ENCODE data around the gene UBE2H.
"Not testable (repeated sequence)": the region's sequence is repeated elsewhere in the genome, so short reads cannot be mapped to it uniquely, and the experiment has no call there.

The UBE2H gene

DNA sequence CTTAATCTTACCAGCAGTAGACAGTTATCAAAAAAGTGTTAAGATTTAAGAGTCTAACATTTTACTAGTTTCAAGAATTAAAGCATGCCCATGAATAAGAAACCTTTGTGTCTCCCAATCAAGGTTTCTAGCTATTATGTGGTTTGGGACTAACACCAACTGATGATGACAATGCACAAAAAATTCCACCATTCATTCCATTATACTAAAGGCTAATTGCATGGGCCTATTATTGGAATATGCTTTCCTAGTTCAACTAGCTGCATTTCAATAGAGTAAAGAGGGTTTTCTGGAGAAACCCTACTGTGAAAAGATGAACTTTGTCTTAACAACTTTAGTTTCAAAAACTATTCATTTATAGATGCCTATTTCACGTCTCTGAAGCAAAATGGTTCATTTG lies 44.6 kb downstream of the UBE2H start:
- no peak for DNase-seq (ENCODE audit: low spot score)

DNA sequence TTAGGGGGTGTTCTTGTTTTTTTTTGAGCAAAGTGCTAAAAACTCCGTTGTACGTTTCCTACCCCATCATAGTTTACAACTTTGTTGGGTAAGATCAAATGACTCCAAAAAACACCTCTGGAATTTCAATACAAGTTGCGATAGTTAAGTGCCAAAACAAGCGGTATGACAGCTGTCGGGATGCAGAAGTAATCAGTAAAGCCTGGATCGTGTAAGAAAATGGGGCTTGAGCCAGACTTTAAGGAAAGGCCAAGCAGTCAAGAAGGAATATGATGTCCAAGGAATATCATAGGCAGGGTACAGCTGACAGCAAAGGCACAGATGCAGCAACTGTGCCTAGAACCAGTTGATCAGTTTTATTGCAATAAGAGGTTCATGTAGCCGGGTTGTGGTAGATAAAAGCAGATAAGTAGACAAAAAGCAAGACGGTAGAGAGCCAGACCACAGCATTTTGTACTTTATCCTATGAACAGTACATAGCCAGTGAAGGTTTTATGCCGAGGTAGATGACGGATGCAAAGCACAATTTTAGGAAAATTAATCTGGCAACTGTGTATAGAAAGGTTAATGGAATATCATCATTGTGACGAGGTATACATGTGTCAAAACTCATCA lies 45.5 kb downstream of the UBE2H start:
- DNase-seq (ENCODE audit: low spot score), result no peak

DNA sequence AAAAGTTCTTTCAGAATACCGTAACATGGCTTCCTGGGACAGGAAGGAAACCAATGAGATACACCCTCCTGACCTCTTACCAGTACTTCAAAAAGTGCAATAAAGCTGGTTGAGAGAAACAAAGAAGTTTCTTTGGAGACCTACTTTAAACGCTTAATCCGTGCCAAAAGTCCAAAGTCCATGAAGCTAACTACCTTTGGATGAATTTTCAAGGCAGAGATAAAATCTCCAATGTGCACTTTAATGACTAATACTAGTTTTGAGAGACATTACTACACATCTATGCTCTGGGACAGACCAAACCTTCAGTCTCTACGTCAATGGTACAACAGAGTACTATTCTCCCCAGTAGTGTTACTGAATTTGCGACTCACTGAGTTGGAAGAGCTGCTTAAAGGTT lies 46.1 kb downstream of the UBE2H start:
- no peak for DNase-seq (ENCODE audit: low spot score)

DNA sequence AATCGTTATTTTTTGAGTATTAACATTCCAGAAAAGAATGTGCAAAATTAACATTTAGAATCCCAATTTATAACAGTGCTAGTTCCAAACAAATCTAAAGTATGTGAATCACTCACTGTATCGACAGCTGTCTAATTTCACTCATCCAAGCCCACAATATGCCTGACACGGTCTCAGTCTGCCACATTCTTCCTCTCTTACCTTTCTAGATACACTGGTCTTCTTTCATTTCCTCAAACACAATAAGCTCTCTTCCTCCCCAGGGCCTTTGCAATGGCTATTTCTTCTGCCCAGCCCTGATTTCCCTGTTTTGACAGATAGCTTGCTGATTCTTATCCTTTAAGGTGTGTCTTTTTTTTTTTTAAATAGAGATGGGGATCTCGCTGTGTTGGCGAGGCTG lies 48.8 kb downstream of the UBE2H start:
- DNase-seq (ENCODE audit: low spot score), result no peak

DNA sequence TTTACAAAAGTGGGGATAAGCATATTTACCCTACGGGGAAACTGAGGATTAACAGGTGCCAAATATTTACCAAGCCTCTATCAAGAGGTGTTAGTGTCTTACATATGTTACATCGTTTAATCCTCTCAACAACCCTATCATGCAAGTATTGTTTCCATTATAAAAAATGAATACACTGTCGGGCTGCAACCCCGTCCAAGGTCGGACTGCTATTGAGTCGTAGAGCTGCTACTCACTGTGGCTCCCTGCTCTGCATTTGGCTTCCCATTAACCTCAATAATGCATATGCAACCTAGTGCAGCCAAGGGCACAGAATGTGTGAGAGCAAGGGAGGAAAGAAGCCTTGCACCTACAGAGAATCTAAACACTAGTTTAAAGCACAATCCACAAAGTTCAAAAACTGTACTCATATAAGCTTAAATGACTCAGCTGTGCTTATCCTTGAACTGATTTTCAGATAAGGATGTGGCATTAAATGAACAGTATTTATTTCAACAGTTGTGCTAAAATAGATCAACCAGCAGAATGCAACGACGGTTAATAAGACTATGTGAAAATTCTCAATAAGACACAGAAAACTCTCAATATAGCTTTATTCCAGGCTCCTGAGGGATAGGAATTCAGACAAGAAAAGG lies 49.9 kb downstream of the UBE2H start:
- no peak for DNase-seq (ENCODE audit: low spot score)

DNA sequence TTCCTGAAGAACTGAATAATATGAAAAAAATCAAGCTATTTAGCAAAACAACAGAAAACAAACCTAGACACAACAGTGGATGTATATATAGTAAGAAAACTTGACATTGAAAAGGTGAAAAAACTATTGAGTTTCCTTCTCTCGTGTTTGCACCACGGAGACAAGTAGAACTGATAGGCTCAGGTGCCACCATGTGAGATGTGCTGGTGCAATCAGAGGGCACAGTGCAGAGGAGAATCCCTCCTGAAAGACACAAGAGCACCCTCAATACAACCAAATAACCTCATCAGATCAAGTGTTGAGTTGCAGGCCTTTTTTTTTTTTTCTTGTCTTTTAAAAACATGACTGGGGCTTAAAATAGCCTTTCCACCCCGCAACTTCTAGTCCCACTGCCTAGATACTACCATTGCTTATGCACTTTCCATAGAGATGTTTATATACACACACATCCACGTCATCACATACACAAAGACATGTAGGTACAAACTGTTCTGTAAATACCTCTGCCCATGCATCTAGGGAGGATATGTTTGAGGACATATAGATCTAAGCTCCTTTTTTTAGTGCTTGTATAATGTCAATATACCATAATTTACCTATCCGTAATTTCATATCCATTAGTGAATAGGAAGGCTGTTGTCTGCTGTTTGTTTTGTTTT lies 54.1 kb downstream of the UBE2H start:
- DNase-seq (ENCODE audit: low spot score), result no peak

DNA sequence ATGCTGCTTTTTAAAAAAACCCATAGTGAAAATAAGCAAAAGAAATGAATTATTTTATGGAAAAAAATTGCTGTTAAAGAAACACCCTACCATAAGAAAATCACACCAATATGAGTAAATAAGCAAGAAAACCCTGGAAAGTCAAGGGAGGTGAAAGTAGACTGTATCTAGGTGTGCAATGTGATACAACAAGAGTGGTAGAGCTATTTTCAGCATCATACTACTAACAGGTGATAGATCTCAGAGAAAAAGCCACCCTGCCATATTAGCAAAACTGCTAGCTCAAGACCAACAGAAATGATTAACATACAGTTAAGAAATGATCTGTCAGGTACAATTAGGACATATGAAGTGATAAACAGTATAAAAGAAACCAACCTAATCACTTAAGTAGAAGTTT lies 54.8 kb downstream of the UBE2H start:
- DNase-seq (ENCODE audit: low spot score), result no peak

DNA sequence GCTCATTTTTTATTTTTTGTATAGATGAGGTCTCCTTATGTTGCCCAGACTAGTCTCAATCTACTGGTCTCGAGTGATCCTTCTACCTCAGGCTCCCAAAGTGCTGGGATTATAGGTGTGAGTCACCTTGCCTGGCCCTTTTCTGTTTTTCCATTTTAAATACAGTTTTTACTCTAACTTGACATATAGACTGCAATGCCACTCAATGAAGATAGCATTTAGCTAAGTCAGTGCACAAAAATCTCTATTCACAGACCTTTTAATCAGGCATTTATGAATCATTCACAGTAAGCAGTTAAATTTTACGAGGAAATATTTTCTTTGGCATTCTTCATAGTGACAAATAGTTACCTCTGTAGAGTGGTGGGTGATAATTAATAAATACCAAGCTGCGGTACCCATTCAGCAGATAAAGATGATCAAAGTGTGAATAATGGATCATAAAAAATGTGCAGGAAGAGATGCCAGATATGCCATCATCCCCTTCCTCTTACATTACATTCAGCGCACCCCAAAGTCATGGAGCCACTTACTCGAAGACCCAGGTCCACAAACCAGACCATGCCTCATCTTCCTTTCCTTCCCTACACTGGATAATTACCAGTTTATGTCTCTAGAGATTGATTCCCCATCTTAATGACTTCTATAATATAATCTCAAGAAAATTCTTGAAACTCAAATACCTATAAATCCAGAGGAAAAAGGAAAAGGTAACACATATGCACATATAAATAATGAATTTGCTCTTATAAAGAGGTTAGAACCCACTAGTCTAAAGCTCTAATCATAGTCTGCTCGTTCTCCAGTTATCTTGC lies 56.0 kb downstream of the UBE2H start:
- no peak for DNase-seq (ENCODE audit: low spot score)

DNA sequence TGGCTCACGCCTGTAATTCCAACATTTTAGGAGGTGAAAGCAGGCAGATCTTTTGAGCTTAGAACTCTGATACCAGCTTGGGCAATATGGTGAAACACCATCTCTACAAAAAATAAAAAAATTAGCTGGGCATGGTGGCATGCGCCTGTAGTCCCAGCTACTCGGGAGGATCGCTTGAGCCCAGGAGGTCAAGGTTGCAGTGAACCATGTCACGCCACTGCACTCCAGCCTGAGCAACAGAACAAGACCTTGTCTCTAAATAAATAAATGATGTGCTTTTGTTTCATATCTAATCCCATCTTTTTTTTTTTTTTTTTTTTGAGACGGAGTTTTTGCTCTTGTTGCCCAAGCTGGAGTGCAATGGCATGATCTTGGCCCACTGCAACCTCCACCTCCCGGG lies 58.6 kb downstream of the UBE2H start:
- DNase-seq (ENCODE audit: low spot score), result not testable (repeated sequence)

DNA sequence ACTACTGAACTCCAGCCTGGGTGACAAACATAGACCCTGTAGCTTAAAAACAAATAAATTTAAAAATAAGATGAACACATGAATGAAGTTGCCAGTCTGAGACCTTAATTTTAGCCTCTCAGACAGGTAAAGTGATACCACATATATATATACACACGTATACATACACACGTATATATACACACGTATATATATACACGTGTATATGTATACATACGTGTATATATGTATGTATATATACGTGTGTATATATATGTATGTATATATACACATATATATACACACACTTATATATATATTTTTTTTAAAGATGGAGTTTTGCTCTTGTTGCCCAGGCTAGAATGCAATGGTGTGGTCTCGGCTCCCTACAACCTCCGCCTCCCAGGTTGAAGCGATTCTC lies 62.7 kb downstream of the UBE2H start:
- no peak for DNase-seq (ENCODE audit: low spot score)

DNA sequence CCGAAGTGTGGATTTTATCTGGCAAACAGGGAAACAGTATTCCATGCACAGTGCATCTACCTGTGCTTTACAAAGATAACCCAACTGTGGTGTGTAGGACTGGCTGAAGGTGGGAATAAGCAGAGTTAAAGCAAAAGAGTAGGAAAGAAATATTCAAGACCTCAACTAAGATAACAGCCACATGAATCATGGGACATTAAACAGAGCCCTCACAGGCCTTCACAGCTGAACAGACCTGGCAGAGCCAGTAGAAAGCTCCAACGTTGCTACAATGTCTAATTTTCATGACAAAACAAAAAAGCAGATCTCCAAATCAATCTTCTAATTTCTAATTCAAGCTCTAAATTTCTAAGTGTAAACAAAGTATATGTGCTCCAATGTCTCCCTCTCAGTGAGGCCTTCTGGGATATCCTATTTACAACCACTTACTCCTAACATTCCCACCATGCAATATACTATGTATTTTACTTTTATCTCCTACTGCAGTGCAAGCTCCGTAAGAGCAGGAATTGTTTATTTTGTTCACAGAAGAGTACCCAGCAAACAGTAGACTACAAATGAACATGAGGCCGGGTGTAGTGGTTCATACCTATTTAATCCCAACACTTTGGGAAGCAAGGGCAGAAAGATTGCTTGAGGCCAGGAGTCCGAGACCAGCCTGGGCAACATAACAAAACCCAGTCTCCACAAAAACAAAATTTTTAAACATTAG lies 63.5 kb downstream of the UBE2H start:
- DNase-seq (ENCODE audit: low spot score), result no peak

DNA sequence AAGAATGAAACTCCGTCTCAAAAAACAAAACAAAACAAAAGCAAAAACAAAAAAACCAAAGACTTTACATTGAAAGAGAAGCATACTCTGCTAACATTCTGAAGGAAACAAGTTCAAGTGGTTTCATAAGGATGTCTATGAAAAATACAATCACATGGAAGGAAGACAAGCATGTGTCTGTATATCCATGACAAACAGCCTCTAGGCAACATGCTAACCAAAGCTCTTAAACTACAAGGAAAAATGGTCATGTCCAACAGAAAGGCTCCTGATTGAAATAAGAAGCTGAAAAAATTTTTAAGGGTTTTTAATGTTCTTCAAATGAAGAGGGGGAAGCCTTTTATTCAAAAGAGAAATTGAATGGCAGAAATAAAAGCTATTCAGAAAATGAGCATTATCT lies 64.9 kb downstream of the UBE2H start:
- DNase-seq (ENCODE audit: low spot score), result no peak

DNA sequence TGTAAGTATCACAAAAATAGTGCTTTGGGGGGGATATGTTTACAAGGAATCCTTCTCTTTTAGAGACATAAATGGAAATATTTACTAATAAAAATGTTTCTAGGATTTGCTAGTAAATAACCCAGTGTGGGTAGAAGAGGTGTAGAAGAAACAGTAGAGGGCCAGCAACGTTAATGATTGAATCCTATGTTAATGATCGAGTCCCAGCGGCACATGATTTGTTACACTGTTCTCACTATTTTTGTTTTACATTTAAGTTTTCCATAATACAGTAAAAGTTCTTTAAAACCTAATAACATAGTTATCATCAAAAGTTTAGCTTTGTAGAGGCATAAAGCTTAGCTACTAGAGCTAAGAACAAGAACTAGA lies 66.0 kb downstream of the UBE2H start:
- DNase-seq (ENCODE audit: low spot score), result no peak

DNA sequence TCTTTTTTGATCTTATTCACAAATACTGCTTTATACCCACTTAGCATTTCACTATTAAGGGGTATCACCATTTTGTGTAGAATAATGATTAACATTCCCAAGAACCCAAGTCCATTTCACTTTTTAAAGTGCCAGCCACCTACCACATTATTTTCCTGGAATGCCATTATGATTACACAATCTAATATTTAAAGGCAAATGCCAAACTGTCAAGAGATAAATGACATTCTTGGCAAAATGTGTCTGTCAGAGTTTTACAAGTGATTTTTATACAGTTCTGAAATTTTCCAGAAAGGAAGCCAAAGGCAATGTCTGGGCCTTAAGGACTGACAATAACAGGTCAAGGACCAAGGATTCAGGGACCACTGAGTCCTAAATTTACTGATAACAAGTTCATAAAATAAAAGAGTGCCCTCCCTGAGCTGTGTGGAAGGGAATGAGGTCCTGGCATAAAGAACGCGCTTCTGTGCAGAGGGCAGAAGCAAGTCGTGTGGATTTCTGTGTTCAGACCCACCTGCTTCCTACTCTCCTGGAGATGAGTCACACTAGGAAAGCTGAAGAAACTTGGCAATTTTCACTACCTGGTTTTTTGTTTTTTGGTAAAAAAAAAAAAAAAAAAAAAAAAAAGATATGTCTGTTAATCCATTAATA lies 66.5 kb downstream of the UBE2H start:
- DNase-seq (ENCODE audit: low spot score), result no peak

DNA sequence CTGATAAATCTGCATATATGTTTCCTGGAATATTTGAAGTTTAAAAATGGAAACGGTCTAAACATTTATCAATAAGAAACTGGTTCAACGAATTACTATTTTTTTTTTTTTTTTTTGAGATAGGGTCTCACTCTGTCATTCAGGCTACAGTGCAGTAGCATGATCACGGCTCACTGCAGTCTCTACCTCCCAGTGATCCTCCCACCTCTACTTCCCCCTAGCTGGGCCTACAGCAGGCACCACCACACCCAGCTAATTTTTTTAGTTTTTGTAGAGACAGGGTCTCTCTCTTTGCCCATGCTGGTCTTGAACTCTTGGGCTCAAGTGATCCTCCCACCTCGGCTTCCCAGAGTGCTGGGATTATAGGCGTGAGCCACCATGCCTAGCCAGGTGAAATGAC lies 68.3 kb downstream of the UBE2H start:
- no peak for DNase-seq (ENCODE audit: low spot score)

DNA sequence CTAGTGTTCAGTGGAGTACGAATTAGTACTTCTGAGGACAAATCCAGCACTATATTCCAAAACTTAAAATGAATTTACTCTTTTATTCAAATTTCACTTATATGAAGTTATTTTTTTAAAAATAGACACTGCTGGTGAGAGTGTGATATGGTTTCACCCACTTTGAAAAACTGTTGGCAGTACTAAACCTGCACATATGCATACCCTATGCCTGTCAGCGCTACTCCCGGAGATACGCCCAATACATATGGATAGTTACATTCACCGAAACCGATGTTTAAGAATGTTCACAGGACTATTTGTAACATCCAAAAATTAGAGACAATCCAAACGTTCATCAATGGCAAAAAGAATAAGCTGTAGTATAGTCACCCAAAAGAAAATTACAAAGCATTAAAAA lies 69.6 kb downstream of the UBE2H start:
- no peak for DNase-seq (ENCODE audit: low spot score)

DNA sequence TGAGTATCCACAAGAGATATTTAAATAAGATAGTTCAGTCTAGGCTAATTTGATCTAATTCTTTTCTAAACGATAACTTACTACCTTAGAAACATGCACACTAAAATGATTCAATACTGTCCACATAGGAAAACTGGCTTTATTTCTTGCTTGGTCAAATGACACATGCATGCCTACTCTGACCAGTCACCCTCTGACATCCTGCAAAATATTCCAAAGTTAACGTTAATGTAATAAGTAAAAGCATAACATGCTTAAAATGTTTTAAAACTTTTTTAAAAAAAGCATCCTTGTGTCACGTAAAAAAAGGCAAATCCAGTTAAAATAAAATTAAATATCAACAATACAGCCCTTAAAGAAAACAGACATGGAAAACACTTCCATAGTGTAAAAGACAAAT lies 70.2 kb downstream of the UBE2H start:
- DNase-seq (ENCODE audit: low spot score), result peak; percentile 37

DNA sequence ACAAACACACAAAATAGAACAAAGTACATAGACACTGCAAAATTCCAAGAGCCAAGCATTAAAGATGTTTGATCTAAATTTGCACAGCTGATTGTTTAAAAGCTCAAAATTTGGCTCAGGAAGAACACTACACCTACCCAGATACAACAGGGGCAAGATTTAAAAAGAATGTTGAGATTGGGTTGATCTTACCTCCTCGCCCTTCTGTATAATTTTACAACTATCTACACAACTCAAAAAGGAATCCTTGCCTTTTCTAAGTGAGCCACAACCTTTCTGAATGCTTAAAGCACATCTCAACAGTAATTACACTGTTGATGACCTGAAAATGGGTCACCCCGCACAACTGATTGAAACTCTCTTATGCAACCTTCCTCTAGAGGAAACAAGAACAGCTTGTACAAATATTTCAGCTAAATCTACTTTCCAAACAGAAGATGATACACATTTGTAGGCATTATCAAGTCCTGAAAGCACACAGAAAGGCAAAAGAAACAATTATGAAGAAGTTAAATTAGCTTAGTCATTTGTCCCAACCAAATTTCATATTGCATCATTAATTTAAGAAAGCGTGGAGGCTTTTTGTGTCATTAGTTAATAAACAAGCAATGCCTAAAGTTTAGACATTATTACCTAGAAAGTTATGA lies 75.5 kb downstream of the UBE2H start:
- no peak for DNase-seq (ENCODE audit: low spot score)

DNA sequence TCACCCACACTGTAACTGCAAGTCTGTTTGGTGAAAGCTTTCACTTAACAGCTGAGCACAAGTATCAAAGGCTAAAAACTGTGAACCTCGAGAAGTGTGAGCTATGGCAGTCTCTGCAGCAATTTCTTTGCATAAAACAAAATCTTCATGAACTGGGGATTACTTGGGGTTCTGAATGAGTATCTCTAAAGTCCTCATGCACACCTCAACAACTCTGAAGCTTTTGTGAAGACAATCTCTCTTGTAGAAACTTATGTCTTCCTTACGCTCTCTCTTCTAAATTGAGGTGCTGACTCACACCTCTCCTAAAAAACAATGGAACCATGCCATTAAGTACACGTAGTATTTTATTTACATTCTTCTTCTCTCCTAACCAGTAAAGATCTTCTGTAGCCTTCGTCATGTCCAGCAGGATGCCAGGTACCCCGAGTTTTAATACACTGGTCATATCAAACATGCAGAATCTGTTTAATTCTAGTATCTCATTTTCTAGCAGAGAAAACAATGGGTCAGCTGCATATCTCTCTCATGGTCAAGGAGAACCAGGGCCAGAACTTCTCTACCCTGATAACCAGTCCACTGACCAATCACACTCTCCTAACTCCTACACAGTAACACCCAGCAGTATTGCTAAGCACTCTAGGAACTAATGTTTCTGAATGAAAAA lies 76.9 kb downstream of the UBE2H start:
- DNase-seq (ENCODE audit: low spot score), result no peak

DNA sequence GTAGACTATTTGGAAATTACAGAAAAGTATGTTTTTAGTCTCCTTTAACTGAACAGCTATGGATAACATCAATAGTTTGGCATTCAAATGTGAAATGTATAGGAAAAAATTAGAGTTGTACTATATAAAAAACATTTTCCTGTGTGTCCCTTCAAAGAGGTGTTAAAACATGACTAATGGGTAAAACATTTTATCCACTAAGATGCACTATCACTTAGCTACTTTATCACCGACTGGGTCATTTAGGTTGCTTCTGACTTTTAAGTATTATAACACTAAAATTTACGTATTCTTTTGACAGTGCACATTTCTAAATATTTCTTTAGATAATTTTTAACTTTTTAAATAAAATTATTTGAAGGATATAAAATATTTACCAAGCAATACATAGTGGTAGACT lies 77.6 kb downstream of the UBE2H start:
- DNase-seq (ENCODE audit: low spot score), result no peak

DNA sequence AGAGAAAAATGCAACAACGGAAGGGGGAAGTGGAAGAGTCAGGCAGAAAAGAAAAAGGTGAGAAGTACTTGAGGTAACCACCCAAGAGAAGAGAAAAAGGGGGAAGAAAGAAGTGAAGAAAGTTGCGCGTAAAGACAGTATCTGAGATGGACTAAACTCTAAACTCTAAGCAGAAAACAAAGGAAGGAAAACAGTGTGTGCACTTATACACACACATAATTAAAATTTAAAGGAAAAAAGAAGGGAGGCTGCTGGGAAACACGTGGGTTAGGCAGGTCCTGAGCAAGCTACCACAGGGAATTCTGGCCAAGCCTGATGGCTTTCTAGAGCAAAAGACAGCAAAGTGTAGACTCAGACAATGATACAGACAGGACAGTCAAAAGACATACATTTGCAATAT lies 78.0 kb downstream of the UBE2H start:
- no peak for DNase-seq (ENCODE audit: low spot score)
